ENCODE measurements around the gene MYO1E.
"Not testable (repeated sequence)": the region's sequence is repeated elsewhere in the genome, so short reads cannot be mapped to it uniquely, and the experiment has no call there.

The MYO1E gene

GRCh38 chr15:59372352-59373211, at the start of gene MYO1E:
TSS of gene MYO1E (minus strand) at chr15:59372871. CDS start at chr15:59372500, 371 bp downstream.
- peak; percentile 95 for DNase-seq (ENCODE audit: low read depth)

- peak; percentile 8 for DNase-seq (ENCODE audit: low read depth)
Observed at GRCh38 chr15:59420986-59421618, 48.4 kb upstream of the MYO1E start.

GRCh38 chr15:59420108-59420507, 47.4 kb upstream of the MYO1E start:
- no peak for DNase-seq (ENCODE audit: low read depth)

GRCh38 chr15:59419170-59419569, 46.5 kb upstream of the MYO1E start:
- DNase-seq (ENCODE audit: low read depth): no peak

- DNase-seq (ENCODE audit: low read depth): no peak
Observed at GRCh38 chr15:59416816-59417215, 44.1 kb upstream of the MYO1E start.

GRCh38 chr15:59413577-59413976, 40.9 kb upstream of the MYO1E start:
- no peak for DNase-seq (ENCODE audit: low read depth)

- DNase-seq (ENCODE audit: low read depth): no peak
Observed at GRCh38 chr15:59410391-59410896, 37.8 kb upstream of the MYO1E start.

- no peak for DNase-seq (ENCODE audit: low read depth)
Observed at GRCh38 chr15:59407946-59408345, 35.3 kb upstream of the MYO1E start.

GRCh38 chr15:59406446-59406845, 33.8 kb upstream of the MYO1E start:
- DNase-seq (ENCODE audit: low read depth): no peak

- DNase-seq (ENCODE audit: low read depth): no peak
Observed at GRCh38 chr15:59405079-59405478, 32.4 kb upstream of the MYO1E start.

GRCh38 chr15:59401824-59402569, 29.3 kb upstream of the MYO1E start:
- no peak for DNase-seq (ENCODE audit: low read depth)

GRCh38 chr15:59401051-59401823, 28.6 kb upstream of the MYO1E start:
- not testable (repeated sequence) for DNase-seq (ENCODE audit: low read depth)

GRCh38 chr15:59400103-59400813, 27.6 kb upstream of the MYO1E start:
- no peak for DNase-seq (ENCODE audit: low read depth)

- no peak for DNase-seq (ENCODE audit: low read depth)
Observed at GRCh38 chr15:59399465-59400102, 26.9 kb upstream of the MYO1E start.

GRCh38 chr15:59398220-59398619, 25.5 kb upstream of the MYO1E start:
- DNase-seq (ENCODE audit: low read depth): no peak

GRCh38 chr15:59396679-59397078, 24.0 kb upstream of the MYO1E start:
- no peak for DNase-seq (ENCODE audit: low read depth)

GRCh38 chr15:59396211-59396610, 23.5 kb upstream of the MYO1E start:
- no peak for DNase-seq (ENCODE audit: low read depth)

GRCh38 chr15:59394166-59394661, 21.5 kb upstream of the MYO1E start:
- no peak for DNase-seq (ENCODE audit: low read depth)

GRCh38 chr15:59392299-59392698, 19.6 kb upstream of the MYO1E start:
- DNase-seq (ENCODE audit: low read depth): no peak

- DNase-seq (ENCODE audit: low read depth): peak; percentile 22
Observed at GRCh38 chr15:59388670-59389069, 16.0 kb upstream of the MYO1E start.

Measured in fibroblast of the conjunctiva (primary cell).